OCI-LY7 (cell line): Measurements from ENCODE around the gene AMPH. TPM values are rescaled to one million over a fixed set of nuclear protein-coding genes. Genes with fewer than 3 reads are reported as not detected.

Source experiments
- BruUV-seq: library from RNA; stranded (reverse); fragments of 400-500 nt; replicated peaks from 2 replicates; lab custom pipeline; 2021; lab: Mats Ljungman, UMichigan
- CTCF ChIA-PET: fragments of 300-600 bp; sonication (Branson Sonifier 250); formaldehyde crosslinking; loops from one replicate; lab custom pipeline; 2022; ENCODE audit warnings: antibody characterized with exemption; ENCODE audit not compliant: unreplicated experiment; lab: Charles Lee
- POLR2A ChIA-PET: fragments of 300-600 bp; sonication (Branson Sonifier 250); formaldehyde crosslinking; loops from one replicate; lab custom pipeline; 2022; ENCODE audit warnings: antibody characterized with exemption; lab: Charles Lee
- DNase-seq: peaks from one replicate; pipeline ENCODE4 v3.0.0-alpha.2; 2015; ENCODE audit warnings: low spot score
- H2AFZ ChIP-seq: fragments of 200-600 bp; sonication (generic), shearing (Covaris generic); 2 replicates; pipeline ENCODE4 v1.6.1; 2014; ENCODE audit warnings: mild to moderate bottlenecking, antibody characterized with exemption, low read length, moderate library complexity
- H3K27ac ChIP-seq: fragments of 200-600 bp; sonication (generic); 2 replicates; pipeline ENCODE4 v1.5.1; 2014; ENCODE audit warnings: mixed run types, low read depth, mild to moderate bottlenecking, moderate library complexity, low read length, inconsistent platforms; ENCODE audit not compliant: poor library complexity, severe bottlenecking
- H3K36me3 ChIP-seq: fragments of 200-600 bp; sonication (generic); 2 replicates; pipeline ENCODE4 v1.6.1; 2014; ENCODE audit warnings: mild to moderate bottlenecking, antibody characterized with exemption, low read length, moderate library complexity, mixed read lengths; ENCODE audit not compliant: insufficient read depth
- H3K4me1 ChIP-seq: fragments of 200-600 bp; sonication (generic); 2 replicates; pipeline ENCODE4 v1.5.1; 2014; ENCODE audit warnings: mild to moderate bottlenecking, low read length; ENCODE audit not compliant: insufficient read depth, poor library complexity, severe bottlenecking
- H3K4me2 ChIP-seq: fragments of 200-600 bp; sonication (generic); 2 replicates; pipeline ENCODE4 v1.6.1; 2014; ENCODE audit warnings: mild to moderate bottlenecking, low read length
- H3K4me3 ChIP-seq: fragments of 200-600 bp; sonication (generic); 2 replicates; pipeline ENCODE4 v1.5.1; 2014; ENCODE audit warnings: mild to moderate bottlenecking, low read depth, low read length; ENCODE audit not compliant: poor library complexity, severe bottlenecking
- H3K79me2 ChIP-seq: fragments of 200-600 bp; sonication (generic); 2 replicates; pipeline ENCODE4 v1.6.1; 2016; ENCODE audit warnings: low read depth, mild to moderate bottlenecking, low read length, moderate library complexity, mixed read lengths; ENCODE audit not compliant: insufficient read depth
- H3K9me2 ChIP-seq: fragments of 200-600 bp; sonication (generic); 2 replicates; pipeline ENCODE4 v1.6.1; 2016; ENCODE audit warnings: mild to moderate bottlenecking, low read length, mixed read lengths; ENCODE audit not compliant: insufficient read depth
- H3K9me3 ChIP-seq: fragments of 200-600 bp; sonication (generic); 2 replicates; pipeline ENCODE4 v1.6.1; 2014; ENCODE audit warnings: mild to moderate bottlenecking, mixed run types, low read length, mixed read lengths
- H4K20me1 ChIP-seq: fragments of 200-600 bp; sonication (generic); 2 replicates; pipeline ENCODE4 v1.6.1; 2014; ENCODE audit warnings: mild to moderate bottlenecking, antibody characterized with exemption, low read length, moderate library complexity, mixed read lengths; ENCODE audit not compliant: insufficient read depth
- EZH2phosphoT487 ChIP-seq: fragments of 200-600 bp; sonication (generic); IDR thresholded peaks from 2 replicates; pipeline ENCODE4 v1.6.1; 2018; ENCODE audit warnings: low read depth, borderline replicate concordance, mild to moderate bottlenecking, mixed run types, antibody characterized with exemption, low read length, moderate library complexity, mixed read lengths
- intact Hi-C: fragments of 100-400 bp; cut with micrococcal nuclease; formaldehyde crosslinking; loops from one replicate; pipeline ENCODE4 v1.10.0; 2022; ENCODE audit not compliant: unreplicated experiment
- small RNA-seq: library from RNA; depleted of rRNA; stranded (forward); fragments of <200 nt; gene quantifications from one replicate; pipeline ENCODE3, GENCODE V24; 2014
- total RNA-seq, 2 experiments: library from RNA; depleted of rRNA in 1 of 2; stranded (reverse); fragments of >200 nt in 1 of 2; shearing (Covaris generic) in 1 of 2; gene quantifications; 2 replicates each; pipeline ENCODE4 v1.2.3, GENCODE V29; 2014 to 2022
- TF ChIP-seq, protein P1 (sequence below): fragments of 200-600 bp; sonication (generic); conservative IDR thresholded peaks from 2 replicates; pipeline ENCODE4 v1.5.1; 2014; ENCODE audit warnings: mild to moderate bottlenecking, antibody characterized with exemption, low read length, moderate library complexity, mixed read lengths

The AMPH gene
- total RNA-seq, 2 experiments from 2014 or later, result not detected

DNA sequence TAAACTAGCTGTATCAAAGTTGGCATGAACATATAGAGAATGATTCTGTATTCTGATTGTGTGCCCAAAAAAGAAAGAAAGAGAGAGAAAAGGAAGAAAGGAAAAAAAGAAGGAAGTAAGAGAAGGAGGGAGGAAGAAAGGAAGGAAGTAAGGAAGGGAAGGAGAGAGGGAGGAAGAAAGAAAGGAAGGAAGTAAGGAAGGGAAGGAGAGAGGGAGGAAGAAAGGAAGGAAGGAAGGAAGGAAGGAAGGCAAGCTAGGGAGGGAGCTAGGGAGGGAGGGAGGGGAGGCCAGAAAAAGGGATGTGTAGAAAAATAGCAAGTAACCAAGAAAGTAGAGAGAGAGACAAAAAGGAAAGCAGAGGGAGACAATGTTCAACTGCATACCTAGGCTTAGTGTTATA lies 297.0 kb downstream of the AMPH start:
- H3K9me2 ChIP-seq, result no peaks in the 10 kb centered on the region
- no peak for DNase-seq
- no peak overlapping the region for H3K27ac ChIP-seq
- no peaks in the 10 kb centered on the region for H3K79me2 ChIP-seq
- ChIA-PET POLR2A (interaction anchor here (0.7 to 2.3 kb wide), 4 partner anchors 8 to 36 kb away, joined by 3 to 12 read pairs (median 4); no protein-coding TSS in a partner anchor), CTCF (interaction anchor here (0.5 kb wide), 1 partner anchor 24 kb away, joined by 6 read pairs; no protein-coding TSS in a partner anchor)
- H3K4me2 ChIP-seq, result no peak overlapping the region
- H4K20me1 ChIP-seq, result no peaks in the 10 kb centered on the region
- peaks cover 29% of the 10 kb centered on the region for H3K4me1 ChIP-seq
- H3K4me3 ChIP-seq, result no peak overlapping the region
- TF ChIP-seq, protein P1, sequence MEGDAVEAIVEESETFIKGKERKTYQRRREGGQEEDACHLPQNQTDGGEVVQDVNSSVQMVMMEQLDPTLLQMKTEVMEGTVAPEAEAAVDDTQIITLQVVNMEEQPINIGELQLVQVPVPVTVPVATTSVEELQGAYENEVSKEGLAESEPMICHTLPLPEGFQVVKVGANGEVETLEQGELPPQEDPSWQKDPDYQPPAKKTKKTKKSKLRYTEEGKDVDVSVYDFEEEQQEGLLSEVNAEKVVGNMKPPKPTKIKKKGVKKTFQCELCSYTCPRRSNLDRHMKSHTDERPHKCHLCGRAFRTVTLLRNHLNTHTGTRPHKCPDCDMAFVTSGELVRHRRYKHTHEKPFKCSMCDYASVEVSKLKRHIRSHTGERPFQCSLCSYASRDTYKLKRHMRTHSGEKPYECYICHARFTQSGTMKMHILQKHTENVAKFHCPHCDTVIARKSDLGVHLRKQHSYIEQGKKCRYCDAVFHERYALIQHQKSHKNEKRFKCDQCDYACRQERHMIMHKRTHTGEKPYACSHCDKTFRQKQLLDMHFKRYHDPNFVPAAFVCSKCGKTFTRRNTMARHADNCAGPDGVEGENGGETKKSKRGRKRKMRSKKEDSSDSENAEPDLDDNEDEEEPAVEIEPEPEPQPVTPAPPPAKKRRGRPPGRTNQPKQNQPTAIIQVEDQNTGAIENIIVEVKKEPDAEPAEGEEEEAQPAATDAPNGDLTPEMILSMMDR, result no peak
- TF ChIP-seq EZH2phosphoT487, result no peak
- no TSS peak for BruUV-seq
- intact Hi-C loops, result loop anchor here (5.0 kb wide), 1 partner anchor 157 kb away; the partner anchor contains the start of gene STARD3NL
- no peaks in the 10 kb centered on the region for H3K36me3 ChIP-seq
- no peaks in the 10 kb centered on the region for H3K9me3 ChIP-seq
- H2AFZ ChIP-seq, result no peak overlapping the region

Small RNA genes lying within 50 kb of the gene (small RNA-seq; reads per million reads assigned to genes)
- gene RN7SL83P, result not detected
- gene TRGV6, result not detected
